ENCODE results near the gene SUPV3L1.

Gene SUPV3L1

GRCh38 chr10:69208761-69209160 is 28.7 kb downstream of the SUPV3L1 start:
- no peak overlapping the region for H3K27ac ChIP-seq
- TF ChIP-seq CTCF (conservative IDR thresholded peaks at IDR 0.05) = no peak

DNA sequence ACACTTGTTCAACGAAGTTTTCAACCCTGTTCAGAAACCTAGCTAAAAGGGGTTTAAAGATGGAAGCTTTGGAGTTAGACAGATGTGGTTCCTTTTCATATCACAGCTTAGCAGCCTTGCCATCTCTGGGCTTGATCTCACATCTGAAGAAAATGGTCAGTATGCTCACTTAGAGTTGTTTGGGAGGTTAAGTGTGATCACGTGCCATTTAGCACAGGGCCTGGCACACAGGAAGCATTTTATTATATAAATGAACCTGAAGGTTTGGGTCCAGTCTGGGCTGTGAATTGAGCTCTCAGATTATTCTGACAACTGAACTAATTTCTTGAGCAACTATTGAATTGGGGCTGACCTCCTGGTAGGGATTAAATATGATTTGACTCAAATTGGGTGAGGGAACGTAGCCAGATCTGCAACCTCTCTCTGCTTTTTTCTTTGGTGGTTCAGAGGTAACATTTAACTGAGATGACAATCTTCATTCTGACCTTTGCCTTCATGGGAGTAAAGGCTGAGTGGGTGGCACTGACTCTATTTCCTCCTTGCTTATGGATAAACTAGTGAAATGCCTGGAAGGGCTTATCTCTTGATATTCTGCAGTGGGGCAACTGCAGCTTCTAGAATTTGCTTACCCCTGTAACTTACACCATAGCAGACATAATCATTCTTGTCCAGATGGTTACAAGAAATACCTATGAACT is 29.9 kb downstream of the SUPV3L1 start:
- no peak overlapping the region for H3K27ac ChIP-seq
- no peak for TF ChIP-seq CTCF (conservative IDR thresholded peaks at IDR 0.05)

- no peak for TF ChIP-seq CTCF (conservative IDR thresholded peaks at IDR 0.05)
- H3K27ac ChIP-seq = no peak overlapping the region
These were observed 31.1 kb downstream of the SUPV3L1 start for GRCh38 chr10:69211104-69211503.

- H3K27ac ChIP-seq = no peak overlapping the region
- no peak for TF ChIP-seq CTCF (conservative IDR thresholded peaks at IDR 0.05)
These were observed 31.5 kb downstream of the SUPV3L1 start for GRCh38 chr10:69211524-69211923.

GRCh38 chr10:69213591-69214311 is 33.7 kb downstream of the SUPV3L1 start:
- H3K27ac ChIP-seq = no peak overlapping the region
- TF ChIP-seq CTCF (conservative IDR thresholded peaks at IDR 0.05) = no peak

- H3K27ac ChIP-seq = peak overlapping the region; percentile 52; the same call in 1 of the 2 replicates
- no peak for TF ChIP-seq CTCF (conservative IDR thresholded peaks at IDR 0.05)
These were observed 34.7 kb downstream of the SUPV3L1 start for GRCh38 chr10:69214666-69215131.

DNA sequence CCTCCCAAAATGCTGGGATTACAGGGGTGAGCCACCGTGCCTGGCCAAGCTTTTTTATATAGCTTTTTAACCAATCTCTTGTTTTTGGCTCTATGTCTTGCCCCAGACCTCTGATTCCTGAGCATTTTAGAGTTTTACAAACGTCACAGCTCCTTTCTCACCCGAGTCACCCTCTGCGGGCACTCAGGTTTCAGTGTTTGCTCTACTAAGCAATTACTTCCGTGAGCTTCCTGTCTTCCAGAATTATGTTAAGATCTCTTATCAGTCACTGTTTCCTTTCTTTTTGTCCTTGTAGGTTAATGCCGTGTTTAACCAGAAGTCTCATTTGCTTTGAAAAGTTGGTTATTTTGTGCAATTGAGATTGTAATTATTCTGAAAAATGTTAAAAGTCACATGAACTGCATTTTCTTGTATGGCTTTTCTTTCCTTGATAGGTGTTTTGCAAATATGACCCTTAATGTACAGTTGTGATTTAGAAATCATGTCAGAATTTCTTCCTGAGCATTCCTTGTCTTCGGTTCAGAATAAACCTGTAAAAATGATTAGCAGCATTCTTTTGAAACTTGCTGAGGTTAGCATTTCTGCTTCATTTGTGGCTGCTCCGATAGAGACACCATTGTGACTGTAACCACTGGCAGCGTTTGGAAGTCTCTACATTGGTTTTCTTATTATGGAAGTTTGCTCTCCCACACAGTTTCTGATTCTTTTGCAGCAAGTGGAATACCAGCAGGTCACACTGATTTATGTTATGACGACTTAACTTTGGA is 35.6 kb downstream of the SUPV3L1 start:
- peak overlapping the region; percentile 52 for H3K27ac ChIP-seq
- no peak for TF ChIP-seq CTCF (conservative IDR thresholded peaks at IDR 0.05)

Measured in VCaP (cell line).